AG04449 (cell line): ENCODE results near the gene NEU4.

Source experiments
- CTCF ChIA-PET: fragments of 350-600 bp; formaldehyde crosslinking; extraction: SDS; loops from one replicate; lab custom pipeline; 2021; ENCODE audit warnings: antibody characterized with exemption; lab: Yijun Ruan, JAX
- POLR2A ChIA-PET: fragments of 400-600, 350-600 bp; formaldehyde crosslinking; extraction: SDS; loops from one replicate; lab custom pipeline; 2020; ENCODE audit warnings: antibody characterized with exemption, inconsistent platforms; lab: Yijun Ruan, JAX
- DNase-seq: peaks from one replicate; pipeline ENCODE4 v3.0.0-alpha.2; 2010; ENCODE audit warnings: low read depth, low spot score
- H3K4me3 ChIP-seq: 2 replicates; pipeline ENCODE4 v1.5.1; 2011; ENCODE audit warnings: low read depth, mild to moderate bottlenecking, control low read depth, low read length
- CTCF ChIP-seq: IDR thresholded peaks from one replicate; pipeline ENCODE4 v1.5.1; 2011; ENCODE audit warnings: mild to moderate bottlenecking, moderate library complexity, low read length, control low read depth, inconsistent platforms; ENCODE audit not compliant: insufficient read depth; ENCODE audit errors: missing control alignments

The NEU4 gene

GRCh38 chr2:241837197-241837965, 28.4 kb downstream of the NEU4 start:
- no peak for TF ChIP-seq CTCF
- CTCF ChIA-PET = no interaction called here
- POLR2A ChIA-PET = no interaction called here
- H3K4me3 ChIP-seq = no peak overlapping the region
- no peak for DNase-seq

- CTCF ChIA-PET = interaction anchor here (0.6 kb wide), 1 partner anchor 17 kb away, joined by 3 read pairs; no protein-coding TSS in a partner anchor
- TF ChIP-seq CTCF = no peak
- H3K4me3 ChIP-seq = no peak overlapping the region
- no peak for DNase-seq
- POLR2A ChIA-PET = no interaction called here
Observed at GRCh38 chr2:241841181-241842066, 32.4 kb downstream of the NEU4 start.

GRCh38 chr2:241842067-241842415, 33.0 kb downstream of the NEU4 start:
- no peak for DNase-seq
- no peak for TF ChIP-seq CTCF
- no peak overlapping the region for H3K4me3 ChIP-seq
- ChIA-PET CTCF (interaction anchor here (0.6 kb wide), 1 partner anchor 17 kb away, joined by 3 read pairs; no protein-coding TSS in a partner anchor), POLR2A (no interaction called here)

- no peak for DNase-seq
- ChIA-PET CTCF (interaction anchor here (1.9 kb wide), 1 partner anchor 12 kb away, joined by 5 read pairs; no protein-coding TSS in a partner anchor), POLR2A (no interaction called here)
Observed at GRCh38 chr2:241842620-241843211, 33.7 kb downstream of the NEU4 start.

GRCh38 chr2:241843321-241844065, 34.5 kb downstream of the NEU4 start:
- no peak overlapping the region for H3K4me3 ChIP-seq
- ChIA-PET POLR2A (no interaction called here), CTCF (interaction anchor here (1.9 kb wide), 1 partner anchor 13 kb away, joined by 5 read pairs; no protein-coding TSS in a partner anchor)
- DNase-seq = no peak
- TF ChIP-seq CTCF = no peak

More at GRCh38 chr2:241842620-241843211, 33.7 kb downstream of the NEU4 start:
- TF ChIP-seq CTCF = no peak
- H3K4me3 ChIP-seq = no peak overlapping the region
